GM19043 (cell line): ENCODE results near the gene GCNT3.

Experiments
- ATAC-seq: cut with Tn5 transposase; IDR thresholded peaks from one replicate; pipeline ENCODE4 v1.9.1; 2021; ENCODE audit warnings: low read depth; ENCODE audit not compliant: unreplicated experiment

GCNT3 gene, protein sequence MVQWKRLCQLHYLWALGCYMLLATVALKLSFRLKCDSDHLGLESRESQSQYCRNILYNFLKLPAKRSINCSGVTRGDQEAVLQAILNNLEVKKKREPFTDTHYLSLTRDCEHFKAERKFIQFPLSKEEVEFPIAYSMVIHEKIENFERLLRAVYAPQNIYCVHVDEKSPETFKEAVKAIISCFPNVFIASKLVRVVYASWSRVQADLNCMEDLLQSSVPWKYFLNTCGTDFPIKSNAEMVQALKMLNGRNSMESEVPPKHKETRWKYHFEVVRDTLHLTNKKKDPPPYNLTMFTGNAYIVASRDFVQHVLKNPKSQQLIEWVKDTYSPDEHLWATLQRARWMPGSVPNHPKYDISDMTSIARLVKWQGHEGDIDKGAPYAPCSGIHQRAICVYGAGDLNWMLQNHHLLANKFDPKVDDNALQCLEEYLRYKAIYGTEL

DNA sequence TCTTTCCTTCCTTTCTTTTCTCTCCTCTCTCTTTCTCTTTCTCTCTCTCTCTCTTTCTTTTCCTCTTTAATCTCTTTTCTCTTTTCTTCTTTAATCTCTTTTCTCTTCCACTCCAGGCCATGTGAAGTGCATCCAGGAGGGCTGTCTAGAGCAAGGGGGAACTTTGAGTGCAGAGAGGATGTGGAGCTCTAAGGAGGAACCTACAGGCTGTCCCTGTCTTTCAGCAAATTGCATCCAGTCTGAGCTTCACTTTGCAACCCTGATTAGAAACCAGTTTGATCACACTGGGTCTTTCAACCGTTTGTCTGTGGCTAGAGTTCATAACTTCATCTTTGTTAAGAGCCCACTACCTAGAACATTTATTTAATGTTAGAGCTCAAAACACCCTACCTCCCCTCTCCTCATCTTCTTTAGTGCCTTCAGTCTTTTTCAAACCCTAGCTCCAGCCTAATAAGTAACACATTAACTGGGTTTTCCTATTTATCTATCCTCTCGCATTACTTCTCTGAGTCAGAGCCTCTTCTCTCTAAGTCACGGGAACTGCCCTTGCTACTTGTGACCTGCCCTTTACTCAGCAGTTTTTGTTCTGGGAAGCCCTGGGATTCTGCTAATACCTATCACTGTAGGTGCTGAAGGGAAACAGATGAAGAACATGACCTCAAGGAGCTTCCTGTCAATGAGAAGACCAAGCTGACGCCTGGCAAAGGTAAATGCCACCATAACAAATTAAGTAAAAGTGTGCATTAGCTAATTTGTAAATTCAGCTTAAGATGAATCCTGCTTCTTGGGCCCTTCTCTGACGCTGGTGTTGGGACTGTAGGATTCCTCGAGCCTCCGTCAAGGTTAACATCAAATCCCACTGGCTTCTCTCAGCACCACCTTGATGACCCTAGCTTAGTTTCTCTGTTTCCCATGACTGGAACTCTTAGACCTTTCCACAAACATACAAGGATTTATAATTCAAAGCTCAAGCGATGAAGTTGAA, at the start of gene GCNT3:
Gene GCNT3 (plus strand): TSS at position 508 of the 985 bp plus-strand sequence. CDS start 6,456 bp downstream, outside the sequence.
- no peak for ATAC-seq

DNA sequence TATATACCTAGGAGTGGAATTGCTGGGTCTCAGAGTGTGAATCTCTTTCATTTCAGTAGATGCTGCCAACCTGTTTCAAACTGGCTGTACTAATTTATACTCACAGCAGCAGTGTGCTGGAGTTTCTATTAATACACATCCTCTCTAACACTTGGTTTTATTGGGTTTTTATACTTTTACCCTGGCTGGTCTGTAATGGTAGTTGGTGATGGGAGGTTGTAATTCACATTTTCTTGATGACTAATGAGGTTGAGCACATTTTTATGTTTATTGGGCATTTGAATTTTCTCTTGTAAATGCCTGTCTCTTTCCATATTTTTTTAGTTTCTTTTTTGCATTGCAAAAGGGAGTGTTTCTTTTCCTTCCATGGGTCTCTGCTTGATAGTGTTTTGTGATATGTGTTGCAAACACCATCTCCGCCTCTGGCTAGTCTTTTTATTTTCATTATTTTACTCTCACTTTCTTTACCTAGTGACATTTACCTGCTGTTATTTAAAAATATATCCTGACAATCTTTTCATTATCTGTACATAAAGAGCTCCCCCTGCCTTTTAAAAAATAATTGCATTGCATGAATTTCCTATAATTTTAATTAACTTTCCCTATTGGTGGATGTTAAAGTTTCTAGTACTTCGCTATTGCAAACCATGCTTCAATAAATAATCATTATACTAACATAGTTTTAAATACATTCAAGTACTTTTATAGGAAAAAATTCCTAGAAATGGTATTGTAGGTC, 49.0 kb upstream of the GCNT3 start:
- ATAC-seq: no peak

DNA sequence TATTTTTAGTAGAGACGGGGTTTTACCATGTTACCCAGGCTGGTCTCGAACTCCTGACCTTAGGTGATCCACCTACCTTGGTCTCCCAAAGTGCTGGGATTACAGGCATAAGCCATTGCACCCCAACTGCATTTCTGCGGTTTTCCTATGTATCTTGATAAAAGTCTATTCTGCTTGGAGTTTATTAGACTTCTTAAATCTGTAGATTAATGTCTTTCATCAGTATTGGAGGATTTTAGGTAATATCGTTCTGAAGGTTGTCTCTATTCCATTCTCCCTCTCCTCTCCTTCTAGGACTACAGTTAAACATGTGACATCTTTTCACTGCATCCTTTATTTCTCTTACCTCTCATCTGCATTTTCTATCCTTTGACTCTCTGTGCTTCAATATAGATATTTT, 46.3 kb upstream of the GCNT3 start:
- no peak for ATAC-seq

GRCh38 chr15:59567324-59567723, 44.3 kb upstream of the GCNT3 start:
- no peak for ATAC-seq

- ATAC-seq: no peak
Measured at GRCh38 chr15:59569477-59569876, 42.1 kb upstream of the GCNT3 start.

- ATAC-seq: no peak
Measured at GRCh38 chr15:59570315-59570714, 41.3 kb upstream of the GCNT3 start.

DNA sequence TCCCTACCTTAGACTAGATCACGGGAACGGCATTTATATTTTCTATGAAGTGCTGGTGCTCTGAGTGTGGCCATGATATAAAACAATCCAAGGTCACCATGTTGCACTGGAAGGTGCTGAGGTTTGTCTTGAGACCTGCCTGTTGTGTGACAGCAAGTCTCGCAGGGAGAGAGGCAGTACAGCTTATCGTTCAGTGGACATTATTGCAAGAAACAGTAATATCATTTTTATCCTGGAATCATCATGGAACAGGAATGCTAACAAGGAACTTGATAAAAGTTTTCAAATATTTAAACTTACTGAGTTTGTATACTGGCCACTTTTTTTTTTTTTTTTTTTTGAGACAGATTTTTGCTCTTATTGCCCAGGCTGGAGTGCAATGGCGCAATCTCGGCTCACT, 40.0 kb upstream of the GCNT3 start:
- no peak for ATAC-seq

- no peak for ATAC-seq
Measured at GRCh38 chr15:59583088-59583487, 28.5 kb upstream of the GCNT3 start.

DNA sequence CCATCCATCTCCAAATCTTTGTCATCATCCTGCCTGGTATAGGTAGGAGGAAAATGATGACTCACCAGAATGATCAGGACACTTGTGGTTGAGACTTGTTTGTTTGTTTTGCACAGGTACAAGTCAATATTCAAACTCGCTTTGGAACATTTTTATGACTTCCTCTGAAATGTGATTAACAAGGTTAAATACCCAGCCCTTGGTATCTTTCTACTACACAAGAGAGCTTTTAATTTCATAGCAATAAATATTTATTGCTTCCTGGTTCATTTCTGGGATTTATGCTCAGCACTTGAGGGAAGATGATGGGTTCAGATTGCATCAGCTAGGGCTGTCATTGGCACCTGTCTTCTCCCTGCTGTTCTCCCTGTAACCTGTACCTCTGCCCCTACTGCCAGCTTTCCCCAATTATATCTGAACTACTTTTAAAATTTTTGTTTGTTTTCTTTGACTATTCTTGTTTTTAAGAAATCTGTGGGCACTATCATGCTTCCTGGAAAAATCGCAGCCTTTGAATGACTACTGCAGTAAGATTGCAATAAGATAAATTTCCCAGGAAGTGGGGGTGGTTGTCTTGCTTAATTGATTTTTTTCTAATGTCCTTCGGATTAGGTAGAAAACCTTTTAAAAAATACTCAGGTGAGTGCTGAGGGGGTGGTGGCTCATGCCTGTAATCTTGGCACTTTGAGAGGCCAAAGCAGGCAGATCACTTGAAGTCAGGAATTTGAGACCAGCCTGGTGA, 24.3 kb upstream of the GCNT3 start:
- no peak for ATAC-seq

- no peak for ATAC-seq
Measured at GRCh38 chr15:59590027-59590426, 21.6 kb upstream of the GCNT3 start.

DNA sequence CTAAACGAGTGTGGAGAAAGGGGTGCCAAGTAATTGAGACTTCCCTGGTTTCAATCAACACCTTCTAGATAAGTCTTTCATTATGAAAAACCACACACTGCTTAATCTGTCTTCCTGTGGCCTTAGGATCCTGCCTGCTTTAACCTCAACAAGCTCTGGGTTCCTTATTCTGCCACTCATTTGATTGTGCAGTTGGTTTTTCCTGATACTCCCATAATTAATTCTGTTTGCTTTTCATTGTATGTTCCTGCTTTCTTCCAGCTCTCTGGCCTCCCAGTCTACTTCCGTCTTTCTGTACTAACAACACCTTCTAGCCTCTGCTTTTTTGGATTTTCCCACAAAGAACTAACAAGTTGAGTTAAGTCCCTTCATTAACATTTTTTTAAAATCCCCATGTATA, 20.2 kb upstream of the GCNT3 start:
- no peak for ATAC-seq

GRCh38 chr15:59594493-59594942, 17.1 kb upstream of the GCNT3 start:
- ATAC-seq: no peak

DNA sequence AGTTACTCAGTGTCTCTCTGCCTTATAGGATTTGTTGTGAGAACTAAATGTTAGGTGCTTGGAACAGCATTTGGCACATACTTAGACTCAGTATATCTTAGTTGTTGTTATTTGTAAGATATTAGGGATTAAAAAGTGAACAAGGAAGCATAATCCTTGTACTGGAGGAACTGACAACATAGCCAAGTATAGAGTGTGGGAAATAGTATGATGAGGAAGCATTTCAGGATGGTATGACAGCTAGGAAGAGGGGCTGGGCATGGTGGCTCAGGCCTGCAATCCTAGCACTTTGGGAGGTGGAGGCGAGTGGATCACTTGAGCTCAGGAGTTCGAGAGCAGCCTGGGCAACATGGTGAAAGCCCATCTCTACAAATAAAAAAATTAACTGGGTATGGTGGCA, 16.6 kb upstream of the GCNT3 start:
- no peak for ATAC-seq

DNA sequence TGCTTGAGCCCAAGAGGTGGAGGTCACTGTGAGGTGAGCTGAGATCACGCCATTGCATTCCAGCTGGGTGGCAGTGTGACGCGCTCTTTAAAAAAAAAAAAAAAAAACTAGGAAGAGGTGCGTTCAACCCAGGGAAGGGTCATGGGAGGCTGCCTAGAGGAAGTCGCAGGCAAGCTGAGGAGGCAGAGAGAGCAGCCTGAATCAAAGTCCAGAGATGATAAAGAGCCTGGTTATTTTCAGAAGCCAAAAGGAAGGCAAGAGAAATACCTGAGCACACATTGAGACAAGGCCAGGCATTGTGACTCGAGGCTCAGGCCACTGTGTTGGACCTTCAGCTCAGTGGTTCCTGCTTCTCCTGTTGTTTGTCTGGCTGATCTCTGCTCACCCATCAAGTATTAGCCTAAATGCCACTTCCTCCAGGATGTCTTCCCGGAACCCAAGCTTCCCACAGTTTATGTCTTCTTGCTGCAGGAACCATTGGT, 16.1 kb upstream of the GCNT3 start:
- ATAC-seq: no peak

DNA sequence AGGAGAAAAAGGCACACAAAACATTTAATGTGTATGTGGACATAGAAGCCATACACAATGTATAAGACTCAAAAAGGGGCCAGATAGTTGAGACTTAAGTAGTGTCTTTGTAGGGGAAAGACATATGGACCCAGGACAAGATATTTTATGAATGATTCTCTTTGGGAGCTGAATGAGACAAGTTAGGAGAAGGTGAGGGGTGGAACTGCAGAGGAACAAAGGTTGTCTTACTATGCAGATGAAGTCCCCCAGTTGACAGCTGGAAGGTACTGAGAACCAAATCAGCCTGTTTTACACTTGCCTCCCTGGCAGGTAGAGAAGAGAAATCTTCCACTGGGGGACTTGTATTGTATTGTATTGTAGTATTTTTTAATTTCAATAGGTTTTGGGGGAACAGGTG, 14.9 kb upstream of the GCNT3 start:
- no peak for ATAC-seq

GRCh38 chr15:59598461-59598860, 13.1 kb upstream of the GCNT3 start:
- ATAC-seq: no peak

DNA sequence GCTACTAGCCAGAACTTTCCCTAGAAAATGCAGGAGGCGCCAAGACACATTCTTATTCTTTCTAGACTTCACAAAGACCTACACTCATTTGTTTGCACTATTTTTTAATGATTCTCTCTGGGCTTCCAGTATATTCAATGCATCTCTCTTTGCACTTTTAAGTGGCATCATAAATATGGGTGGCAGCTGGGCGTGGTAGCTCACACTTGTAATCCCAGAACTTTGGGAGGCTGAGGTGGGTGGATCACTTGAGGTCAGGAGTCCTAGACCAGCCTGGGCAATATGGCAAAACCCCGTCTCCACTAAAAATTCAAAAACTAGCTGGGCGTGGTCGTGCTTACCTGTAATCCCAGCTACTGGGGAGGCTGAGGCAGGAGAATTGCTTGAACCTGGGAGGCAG, 5.6 kb upstream of the GCNT3 start:
- ATAC-seq: no peak

DNA sequence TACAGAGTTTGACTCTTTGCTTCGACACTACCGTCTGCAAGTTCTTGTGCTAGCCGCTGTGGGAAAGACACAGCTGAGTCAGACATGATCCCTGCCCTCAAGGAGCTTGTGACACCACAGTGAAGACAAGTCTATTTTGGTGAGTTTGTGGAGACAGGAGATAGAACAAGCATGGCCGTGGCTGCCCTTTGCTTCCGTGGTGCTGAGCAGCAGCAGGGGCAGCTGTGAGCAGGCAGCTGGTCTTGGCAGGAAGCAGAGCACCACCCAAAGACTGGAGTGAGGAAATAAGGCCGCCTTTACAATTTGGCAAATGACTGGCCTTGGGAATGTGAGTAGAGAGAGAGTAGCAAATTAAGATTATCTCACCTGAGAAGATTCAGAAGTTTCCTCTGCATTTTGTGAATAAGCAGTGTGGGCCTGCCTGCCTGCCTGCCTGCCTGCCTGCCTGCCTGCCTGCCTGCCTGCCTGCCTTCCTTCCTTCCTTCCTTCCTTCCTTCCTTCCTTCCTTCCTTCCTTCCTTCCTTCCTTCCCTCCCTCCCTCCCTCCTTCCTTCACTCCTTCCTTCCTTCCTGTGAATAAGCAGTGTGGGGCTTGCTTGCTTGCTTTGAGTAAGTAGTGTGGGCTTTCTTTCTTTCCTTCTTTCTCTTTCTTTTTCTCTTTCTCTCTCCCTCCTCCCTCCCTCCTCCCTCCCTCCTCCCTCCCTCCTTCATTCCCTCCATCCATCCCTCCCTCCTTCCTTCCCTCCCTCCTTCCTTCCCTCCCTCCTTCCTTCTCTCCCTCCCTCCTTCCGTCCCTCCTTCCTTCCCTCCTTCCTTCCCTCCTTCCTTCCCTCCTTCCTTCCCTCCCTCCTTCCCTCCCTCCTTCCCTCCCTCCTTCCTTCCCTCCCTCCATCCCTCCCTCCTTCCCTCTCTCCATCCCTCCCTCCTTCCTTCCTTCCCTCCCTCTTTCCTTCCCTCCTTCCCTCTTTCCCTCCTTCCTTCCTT, 1.6 kb upstream of the GCNT3 start:
- no peak for ATAC-seq

DNA sequence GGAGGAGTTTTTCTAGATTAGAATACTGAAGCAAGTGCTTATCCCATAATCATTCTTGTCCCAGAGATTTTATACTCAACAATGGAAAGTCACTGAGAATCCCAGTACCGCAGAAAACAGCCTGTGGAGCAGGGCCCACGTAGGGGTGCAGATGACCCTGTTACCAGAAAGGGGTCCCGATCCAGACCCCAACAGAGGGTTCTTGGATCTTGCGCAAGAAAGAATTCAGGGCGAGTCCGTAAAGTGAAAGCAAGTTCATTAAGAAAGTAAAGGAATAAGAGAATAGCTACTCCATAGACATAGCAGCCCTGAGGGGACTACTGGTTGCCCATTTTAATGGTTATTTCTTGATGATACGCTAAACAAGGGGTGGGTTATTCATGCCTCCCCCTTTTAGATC, 2.6 kb downstream of the GCNT3 start:
- no peak for ATAC-seq
